Measurements from ENCODE around the gene TMEM138.

Gene TMEM138

DNA sequence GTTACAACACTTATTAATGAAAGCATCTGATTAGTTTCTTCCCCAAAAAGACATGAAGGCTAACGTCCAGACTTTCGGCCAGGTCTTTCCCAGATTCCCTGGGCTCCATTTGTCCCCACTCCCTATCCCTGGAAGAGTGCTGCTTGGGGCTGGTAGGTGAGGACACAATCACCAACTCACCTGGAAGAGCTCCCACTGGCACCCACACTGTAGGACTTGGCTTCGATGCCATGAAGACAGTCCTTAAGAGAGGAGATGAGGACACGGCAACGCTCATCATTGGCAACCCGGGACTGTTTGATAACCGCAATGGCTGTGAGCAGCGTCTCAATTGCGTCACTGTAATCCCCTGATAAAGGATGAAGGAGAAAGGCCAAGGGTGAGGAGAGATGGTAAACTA is 49.4 kb downstream of the TMEM138 start:
- no peak for DNase-seq

DNA sequence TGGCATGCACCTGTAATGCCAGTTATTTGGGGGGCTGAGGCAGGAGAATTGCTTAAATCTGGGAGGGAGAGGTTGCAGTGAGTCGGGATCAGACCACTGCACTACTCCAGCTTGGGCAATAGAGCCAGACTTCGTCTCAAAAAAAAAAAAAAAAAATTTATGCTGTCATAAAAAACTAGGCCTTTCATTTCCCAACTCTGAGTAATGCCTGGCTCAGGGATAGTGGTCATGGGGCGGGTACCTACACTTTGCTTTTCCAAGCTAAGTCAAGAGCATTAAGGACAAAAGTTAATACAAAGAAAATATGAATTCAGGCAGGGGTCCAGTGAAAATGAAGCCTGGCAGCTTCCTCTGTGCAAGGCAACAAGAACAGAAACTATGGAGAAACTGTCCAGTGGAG is 51.3 kb downstream of the TMEM138 start:
- no peak for DNase-seq

DNA sequence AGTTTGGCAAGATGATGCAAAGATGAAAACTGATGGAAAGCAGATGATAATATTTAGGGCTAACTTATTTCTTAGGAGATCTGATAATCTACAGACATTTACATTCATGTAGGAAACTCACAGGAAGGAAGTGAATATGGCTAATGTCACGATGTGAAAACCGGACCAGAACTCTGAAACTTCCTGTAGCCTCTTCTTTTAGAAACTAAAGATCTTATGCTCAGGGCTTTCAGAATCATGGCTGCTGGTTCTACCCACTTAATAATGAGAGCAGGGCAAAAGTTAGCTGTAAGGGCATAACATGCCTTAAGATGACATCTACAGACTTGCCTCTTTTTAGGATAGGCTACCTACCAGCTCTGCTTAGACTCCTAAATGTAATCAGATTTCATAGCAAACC is 52.4 kb downstream of the TMEM138 start:
- DNase-seq = no peak

DNA sequence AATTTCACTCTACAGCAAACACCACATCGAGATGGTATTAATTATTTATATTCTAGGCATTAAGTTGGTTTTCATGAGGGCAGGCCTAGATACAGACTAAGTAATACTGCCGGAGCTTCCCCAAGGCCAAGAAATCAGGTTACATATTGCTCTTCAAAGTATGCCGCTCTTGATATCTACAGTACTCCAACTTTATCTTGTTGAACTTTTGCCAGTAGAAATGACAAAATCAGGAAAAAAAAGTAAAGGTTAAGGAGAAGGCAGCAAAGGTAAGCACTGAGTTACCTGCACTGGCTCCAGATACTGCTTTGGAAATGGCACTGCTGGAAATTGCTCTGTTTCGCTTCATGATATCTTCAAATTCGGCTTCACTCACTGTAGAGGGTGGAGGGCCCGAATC is 53.2 kb downstream of the TMEM138 start:
- DNase-seq = no peak

DNA sequence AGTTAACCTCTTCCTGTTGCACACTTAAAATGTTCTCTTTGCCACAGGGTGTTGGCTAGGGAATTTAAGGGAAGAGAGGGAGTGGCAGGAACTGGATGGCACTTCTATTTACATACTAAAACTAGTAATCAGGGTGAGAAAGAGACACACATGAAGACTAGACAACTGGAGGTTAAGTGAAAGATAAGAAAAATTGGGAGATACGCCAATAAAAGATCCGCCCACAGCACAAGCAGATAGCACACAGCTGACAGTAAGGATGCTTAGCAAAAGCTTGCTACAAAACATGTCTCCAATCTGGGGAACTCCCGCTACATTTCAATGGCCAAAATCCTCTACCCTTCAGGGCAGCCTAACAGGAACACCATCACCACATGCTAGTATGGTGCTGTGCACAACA is 54.8 kb downstream of the TMEM138 start:
- no peak for DNase-seq

DNA sequence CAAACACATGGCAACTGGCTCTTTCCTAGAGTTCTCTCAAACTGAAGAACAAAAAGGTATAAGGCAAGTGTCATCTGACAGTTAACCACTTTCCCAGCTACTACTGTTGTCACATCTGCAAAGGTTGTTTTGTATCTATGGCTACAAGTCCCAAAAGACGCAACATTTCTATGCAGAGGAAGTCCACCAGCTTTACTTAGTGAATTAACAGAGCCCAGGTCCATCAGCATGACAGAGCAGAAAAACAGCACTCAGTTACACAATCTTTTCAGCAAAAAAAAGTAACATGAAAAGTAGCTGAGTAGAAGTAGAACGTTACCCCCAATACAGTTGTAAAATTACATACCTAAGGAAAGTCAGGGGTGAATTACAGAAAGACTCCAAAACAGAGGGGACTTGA is 55.5 kb downstream of the TMEM138 start:
- peak; percentile 88 to 90 for DNase-seq

DNA sequence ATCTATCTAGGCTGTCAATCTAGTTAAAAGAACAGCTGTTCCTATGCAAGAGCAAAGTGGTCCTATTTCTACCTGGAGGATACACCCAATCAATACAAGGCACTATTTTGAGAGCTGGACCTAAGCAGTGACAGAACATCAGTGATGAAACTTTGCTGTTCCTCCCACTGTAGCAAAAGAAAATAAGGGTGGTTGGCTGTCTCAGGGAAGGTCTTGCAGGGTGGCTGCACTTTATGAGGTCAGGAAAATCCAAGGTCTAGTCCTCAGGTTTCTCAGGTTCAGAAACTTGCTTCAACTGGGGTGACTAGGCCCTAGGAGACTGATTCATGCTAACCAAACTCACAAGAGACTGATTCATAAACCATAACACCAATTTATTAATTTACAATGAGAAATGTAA is 56.0 kb downstream of the TMEM138 start:
- no peak for DNase-seq

All from AML-193 (cell line).